SH-SY5Y (cell line): Measurements from ENCODE around the gene PSMB7.

Experiments
- GATA2 ChIP-seq: IDR thresholded peaks from 2 replicates; pipeline ENCODE4 v1.6.1; 2011; ENCODE audit warnings: mild to moderate bottlenecking, low read depth, low read length
- GATA3 ChIP-seq: IDR thresholded peaks from 2 replicates; pipeline ENCODE4 v1.6.1; 2011; ENCODE audit warnings: low read depth, mild to moderate bottlenecking, low read length, moderate library complexity

GRCh38 chr9:124414612-124415011 is 630 bp downstream of the PSMB7 start:
- TF ChIP-seq GATA2 (no peak), GATA3 (no peak)
